ENCODE results near the gene LCMT2.

The LCMT2 gene

GRCh38 chr15:43274136-43274535 is 56.2 kb downstream of the LCMT2 start:
- H2AK5ac ChIP-seq (ENCODE audit: low read depth, low read length): no peak overlapping the region
- H2BK15ac ChIP-seq (ENCODE audit: low read length): no peak overlapping the region
- H4K91ac ChIP-seq (ENCODE audit: low read depth, low read length, poor library complexity): no peak overlapping the region
- no peak overlapping the region for H3K14ac ChIP-seq (ENCODE audit: low read length)
- no peaks in the 10 kb centered on the region for H3K9me3 ChIP-seq (replicated peaks in 1 of 2; ENCODE audit: control insufficient read depth in 2 of 2, insufficient read depth in 1 of 2, low read depth in 1 of 2, low read length in 2 of 2)
- no peaks in the 10 kb centered on the region for H3K36me3 ChIP-seq (replicated peaks in 1 of 2; ENCODE audit: control insufficient read depth in 2 of 2, insufficient read depth in 2 of 2, low read length in 2 of 2)
- H3K23ac ChIP-seq (ENCODE audit: low read depth, low read length, poor library complexity): no peak overlapping the region
- no peak overlapping the region for H3K4ac ChIP-seq (ENCODE audit: low read length)
- H3K27me3 ChIP-seq (ENCODE audit: control insufficient read depth in 3 of 3, insufficient read depth in 3 of 3, low read depth in 1 of 3, low read length in 3 of 3): peaks cover 0 to 43% (median 0%) of the 10 kb centered on the region in 3 experiments
- no peak overlapping the region for H3K4me2 ChIP-seq (ENCODE audit: insufficient read depth, low read length, poor library complexity, severe bottlenecking)
- no peak overlapping the region for H4K8ac ChIP-seq (ENCODE audit: low read depth, low read length)
- H2BK120ac ChIP-seq (ENCODE audit: low read depth, low read length): no peak overlapping the region
- H3K18ac ChIP-seq (ENCODE audit: low read length): peak overlapping the region; percentile 52
- H3K9ac ChIP-seq (ENCODE audit: low read depth, low read length, poor library complexity): no peak overlapping the region
- no peak for DNase-seq (ENCODE audit: low spot score)
- peak overlapping the region; percentile 7 for H2BK5ac ChIP-seq (ENCODE audit: low read length)
- WGBS, 2 donors (ENCODE audit: extremely low coverage in 2 of 2, insufficient read length in 2 of 2, insufficient replicate concordance in 1 of 2): no CpG with 5 or more reads among the region's 9 CpGs
- H2AFZ ChIP-seq (ENCODE audit: low read length): no peak overlapping the region
- H3K27ac ChIP-seq (replicated peaks; ENCODE audit: low read length): no peak overlapping the region
- H3K4me1 ChIP-seq (ENCODE audit: control insufficient read depth in 2 of 2, insufficient read depth in 1 of 2, low read depth in 1 of 2, low read length in 2 of 2): no peaks in the 10 kb centered on the region
- H2BK12ac ChIP-seq (ENCODE audit: low read length): no peak overlapping the region
- peaks cover 1% of the 10 kb centered on the region for H3K79me1 ChIP-seq (ENCODE audit: low read depth, low read length)
- H3K4me3 ChIP-seq (ENCODE audit: low read length in 2 of 2): no peak overlapping the region

Data from neuronal stem cell (in vitro differentiated cells).